HG03457 (cell line): ENCODE measurements around the gene OLIG3.

Experiments
- ATAC-seq: cut with Tn5 transposase; IDR thresholded peaks from one replicate; pipeline ENCODE4 v1.9.1; 2021; ENCODE audit warnings: moderate number of reproducible peaks; ENCODE audit not compliant: unreplicated experiment

Gene OLIG3

DNA sequence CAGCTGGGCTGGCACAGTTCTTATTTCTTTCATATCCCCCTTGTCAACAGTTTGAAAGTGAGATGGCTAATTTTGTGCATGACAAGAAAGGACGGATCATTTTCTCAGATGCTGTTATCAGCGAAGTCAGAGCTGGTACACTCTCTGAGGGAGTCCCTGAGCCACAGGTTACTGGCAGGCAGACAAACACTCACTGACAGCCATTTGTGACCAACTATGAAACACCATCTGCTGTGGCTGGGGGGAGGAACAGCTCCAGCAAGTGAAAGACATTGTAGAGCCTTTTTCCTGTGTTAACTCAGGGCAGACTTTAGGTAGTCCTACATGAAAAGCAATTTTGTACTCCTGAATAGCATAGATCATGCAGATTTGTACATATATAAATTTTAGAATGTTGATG, 22.2 kb downstream of the OLIG3 start:
- ATAC-seq, result no peak

- no peak for ATAC-seq
These were observed 22.7 kb downstream of the OLIG3 start for GRCh38 chr6:137471497-137471896.

DNA sequence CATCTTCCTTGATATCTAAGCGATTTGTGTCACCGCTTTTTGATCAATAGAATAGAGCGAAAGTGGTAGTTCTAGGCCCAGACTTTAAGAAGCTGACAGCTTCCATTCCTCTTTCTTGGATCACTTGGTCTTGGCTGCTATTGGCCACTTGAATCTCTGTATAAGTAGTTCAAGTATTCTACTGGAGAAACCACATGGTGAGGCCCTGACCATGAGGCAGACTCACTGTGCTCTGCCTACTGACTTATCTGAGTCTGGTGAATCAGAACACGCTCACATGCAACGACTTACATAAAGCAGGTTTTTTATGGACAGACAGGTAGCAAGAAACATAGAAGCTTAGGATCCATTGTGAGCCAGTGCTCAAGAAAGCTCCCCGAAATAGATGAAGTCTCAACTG, 27.0 kb downstream of the OLIG3 start:
- no peak for ATAC-seq

GRCh38 chr6:137465378-137466009, 28.7 kb downstream of the OLIG3 start:
- no peak for ATAC-seq

- ATAC-seq, result no peak
These were observed 41.8 kb downstream of the OLIG3 start for GRCh38 chr6:137452333-137452894.

DNA sequence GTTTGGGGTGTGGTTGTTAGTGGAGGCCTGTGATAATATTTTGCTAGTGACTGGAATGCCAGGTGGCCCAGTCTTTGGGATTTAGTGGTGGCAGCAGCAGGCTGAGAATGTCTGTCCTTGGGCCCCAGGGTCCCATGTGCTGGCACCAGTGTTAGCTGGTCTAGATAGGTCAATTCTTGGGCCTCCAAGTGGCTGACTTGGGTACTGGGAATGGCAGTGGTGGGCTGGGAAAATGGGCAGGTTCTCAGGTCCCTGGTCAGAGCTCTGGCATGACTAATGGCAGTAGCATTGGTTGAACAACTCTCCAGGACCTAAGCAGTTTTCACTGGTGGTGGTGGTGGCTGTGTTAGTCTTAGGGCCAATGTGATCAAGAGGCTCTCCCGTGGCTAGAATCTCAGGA, 50.3 kb downstream of the OLIG3 start:
- ATAC-seq, result no peak
